Measurements from ENCODE around the gene UCP3.

The UCP3 gene

DNA sequence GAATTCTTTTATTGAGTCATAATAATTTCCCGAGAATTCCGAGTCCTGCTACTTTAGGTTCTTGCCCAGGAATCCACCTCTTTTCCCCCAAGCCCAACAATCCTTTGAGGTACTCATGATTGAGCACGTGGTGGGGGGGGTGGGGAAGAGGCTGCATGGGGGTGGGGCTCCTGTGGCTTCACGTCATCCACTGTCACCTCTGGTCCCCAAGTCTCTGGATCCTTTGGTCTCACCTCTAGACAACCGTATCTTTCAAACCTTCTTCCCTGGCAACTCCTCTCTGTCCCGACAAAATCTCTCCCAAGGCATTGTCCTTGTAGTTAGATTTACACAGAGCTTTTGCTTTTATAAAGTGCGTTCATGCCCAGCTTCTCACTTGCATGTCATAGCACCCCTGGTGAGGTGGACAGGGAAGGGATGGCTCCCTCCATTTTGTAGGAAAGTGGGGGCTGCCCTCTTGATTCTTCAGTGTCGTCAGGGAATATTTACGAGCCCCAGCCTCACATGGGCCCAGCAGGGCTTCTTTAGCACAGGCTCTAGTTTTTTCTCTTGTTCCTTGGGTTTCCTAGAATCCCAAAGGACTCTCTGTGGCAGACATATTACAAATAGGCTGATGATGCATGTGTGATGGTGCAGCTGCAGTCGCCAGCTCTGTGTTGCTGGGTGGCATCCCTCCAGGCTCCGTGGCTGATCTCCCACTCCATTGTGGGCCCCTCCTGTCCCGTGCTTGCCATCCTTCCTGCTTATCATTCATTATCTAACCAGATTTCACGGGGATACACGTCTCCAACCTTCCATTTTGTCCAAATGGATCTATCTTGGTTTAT is 8.4 kb downstream of the UCP3 start:
- DNase-seq: no peak
- Histone ChIP-seq H3K79me1 (ENCODE audit: low read length) (no peaks in the 10 kb centered on the region), H3K4me1 (ENCODE audit: control insufficient read depth in 1 of 2, insufficient read depth in 2 of 2, low read length in 2 of 2) (no peaks in the 10 kb centered on the region), H4K8ac (ENCODE audit: low read depth, low read length) (no peak overlapping the region), H2BK12ac (ENCODE audit: low read length) (no peak overlapping the region), H2BK120ac (ENCODE audit: insufficient read depth, low read length, poor library complexity) (no peak overlapping the region), H4K12ac (ENCODE audit: low read depth, low read length) (no peak overlapping the region), H3K79me2 (ENCODE audit: control insufficient read depth, insufficient read depth, low read length, poor library complexity) (no peaks in the 10 kb centered on the region), H4K91ac (ENCODE audit: low read depth, low read length) (no peak overlapping the region), H3K18ac (ENCODE audit: low read length) (no peak overlapping the region), H3K9ac (ENCODE audit: low read length) (no peak overlapping the region), H2AK5ac (ENCODE audit: low read length) (no peak overlapping the region), H3K4me3 (ENCODE audit: low read depth, low read length) (no peak overlapping the region), H2BK5ac (ENCODE audit: low read depth, low read length, poor library complexity) (no peak overlapping the region), H3K27me3 (ENCODE audit: insufficient read depth, low read length) (no peaks in the 10 kb centered on the region), H3K36me3 (ENCODE audit: control insufficient read depth in 1 of 2, insufficient read depth in 2 of 2, low read length in 2 of 2) (peaks cover 0 to 7% of the 10 kb centered on the region in 2 experiments), H3K4ac (ENCODE audit: low read depth, low read length) (no peak overlapping the region), H3K23ac (ENCODE audit: low read length) (no peak overlapping the region), H3K14ac (ENCODE audit: low read length) (no peak overlapping the region), H3K4me2 (ENCODE audit: low read length) (no peak overlapping the region), H3K27ac (ENCODE audit: low read depth, low read length) (no peak overlapping the region), H3K9me3 (ENCODE audit: insufficient read depth, low read depth, low read length) (peaks cover 2% of the 10 kb centered on the region), H2AFZ (ENCODE audit: insufficient read depth, low read length, poor library complexity) (no peak overlapping the region)
- no CpG with 5 or more reads among the region's 14 CpGs for WGBS (ENCODE audit: extremely low coverage, insufficient coverage, insufficient read length)

- no peaks in the 10 kb centered on the region for H3K27me3 ChIP-seq (ENCODE audit: insufficient read depth, low read length)
- no peaks in the 10 kb centered on the region for H3K4me1 ChIP-seq (ENCODE audit: control insufficient read depth in 1 of 2, insufficient read depth in 2 of 2, low read length in 2 of 2)
- H3K79me2 ChIP-seq (ENCODE audit: control insufficient read depth, insufficient read depth, low read length, poor library complexity): no peaks in the 10 kb centered on the region
- peaks cover 0 to 7% of the 10 kb centered on the region in 2 experiments for H3K36me3 ChIP-seq (ENCODE audit: control insufficient read depth in 1 of 2, insufficient read depth in 2 of 2, low read length in 2 of 2)
- H3K14ac ChIP-seq (ENCODE audit: low read length): no peak overlapping the region
- no peak overlapping the region for H3K4ac ChIP-seq (ENCODE audit: low read depth, low read length)
- WGBS (ENCODE audit: extremely low coverage, insufficient coverage, insufficient read length): no CpG with 5 or more reads among the region's 8 CpGs
- no peak overlapping the region for H2BK120ac ChIP-seq (ENCODE audit: insufficient read depth, low read length, poor library complexity)
- no peak overlapping the region for H4K12ac ChIP-seq (ENCODE audit: low read depth, low read length)
- DNase-seq: no peak
- no peaks in the 10 kb centered on the region for H3K79me1 ChIP-seq (ENCODE audit: low read length)
- H3K9ac ChIP-seq (ENCODE audit: low read length): no peak overlapping the region
- H3K27ac ChIP-seq (ENCODE audit: low read depth, low read length): no peak overlapping the region
- H3K18ac ChIP-seq (ENCODE audit: low read length): no peak overlapping the region
- no peak overlapping the region for H4K91ac ChIP-seq (ENCODE audit: low read depth, low read length)
- no peak overlapping the region for H2BK12ac ChIP-seq (ENCODE audit: low read length)
- H2BK5ac ChIP-seq (ENCODE audit: low read depth, low read length, poor library complexity): no peak overlapping the region
- no peak overlapping the region for H3K23ac ChIP-seq (ENCODE audit: low read length)
- peaks cover 2% of the 10 kb centered on the region for H3K9me3 ChIP-seq (ENCODE audit: insufficient read depth, low read depth, low read length)
- H3K4me2 ChIP-seq (ENCODE audit: low read length): no peak overlapping the region
- H3K4me3 ChIP-seq (ENCODE audit: low read depth, low read length): no peak overlapping the region
- H4K8ac ChIP-seq (ENCODE audit: low read depth, low read length): no peak overlapping the region
- H2AFZ ChIP-seq (ENCODE audit: insufficient read depth, low read length, poor library complexity): no peak overlapping the region
- H2AK5ac ChIP-seq (ENCODE audit: low read length): no peak overlapping the region
Observed at GRCh38 chr11:73999581-74000306, 9.1 kb downstream of the UCP3 start.

GRCh38 chr11:73998846-73999575 is 9.9 kb downstream of the UCP3 start:
- Histone ChIP-seq H3K4me2 (ENCODE audit: low read length) (no peak overlapping the region), H4K91ac (ENCODE audit: low read depth, low read length) (no peak overlapping the region), H4K12ac (ENCODE audit: low read depth, low read length) (no peak overlapping the region), H2BK12ac (ENCODE audit: low read length) (no peak overlapping the region), H3K27me3 (ENCODE audit: insufficient read depth, low read length) (no peaks in the 10 kb centered on the region), H3K9me3 (ENCODE audit: insufficient read depth, low read depth, low read length) (peaks cover 2% of the 10 kb centered on the region), H3K14ac (ENCODE audit: low read length) (no peak overlapping the region), H4K8ac (ENCODE audit: low read depth, low read length) (no peak overlapping the region), H2AK5ac (ENCODE audit: low read length) (no peak overlapping the region), H3K23ac (ENCODE audit: low read length) (no peak overlapping the region), H2BK5ac (ENCODE audit: low read depth, low read length, poor library complexity) (no peak overlapping the region), H3K4me3 (ENCODE audit: low read depth, low read length) (no peak overlapping the region), H3K79me1 (ENCODE audit: low read length) (no peaks in the 10 kb centered on the region), H3K36me3 (ENCODE audit: control insufficient read depth in 1 of 2, insufficient read depth in 2 of 2, low read length in 2 of 2) (peaks cover 0 to 7% of the 10 kb centered on the region in 2 experiments), H2AFZ (ENCODE audit: insufficient read depth, low read length, poor library complexity) (no peak overlapping the region), H3K27ac (ENCODE audit: low read depth, low read length) (no peak overlapping the region), H3K18ac (ENCODE audit: low read length) (no peak overlapping the region), H3K79me2 (ENCODE audit: control insufficient read depth, insufficient read depth, low read length, poor library complexity) (no peaks in the 10 kb centered on the region), H2BK120ac (ENCODE audit: insufficient read depth, low read length, poor library complexity) (no peak overlapping the region), H3K4me1 (ENCODE audit: control insufficient read depth in 1 of 2, insufficient read depth in 2 of 2, low read length in 2 of 2) (no peaks in the 10 kb centered on the region), H3K9ac (ENCODE audit: low read length) (no peak overlapping the region), H3K4ac (ENCODE audit: low read depth, low read length) (no peak overlapping the region)
- DNase-seq: no peak
- whole genome bisulfite sequencing (ENCODE audit: extremely low coverage, insufficient coverage, insufficient read length): no CpG with 5 or more reads among the region's 13 CpGs

DNA sequence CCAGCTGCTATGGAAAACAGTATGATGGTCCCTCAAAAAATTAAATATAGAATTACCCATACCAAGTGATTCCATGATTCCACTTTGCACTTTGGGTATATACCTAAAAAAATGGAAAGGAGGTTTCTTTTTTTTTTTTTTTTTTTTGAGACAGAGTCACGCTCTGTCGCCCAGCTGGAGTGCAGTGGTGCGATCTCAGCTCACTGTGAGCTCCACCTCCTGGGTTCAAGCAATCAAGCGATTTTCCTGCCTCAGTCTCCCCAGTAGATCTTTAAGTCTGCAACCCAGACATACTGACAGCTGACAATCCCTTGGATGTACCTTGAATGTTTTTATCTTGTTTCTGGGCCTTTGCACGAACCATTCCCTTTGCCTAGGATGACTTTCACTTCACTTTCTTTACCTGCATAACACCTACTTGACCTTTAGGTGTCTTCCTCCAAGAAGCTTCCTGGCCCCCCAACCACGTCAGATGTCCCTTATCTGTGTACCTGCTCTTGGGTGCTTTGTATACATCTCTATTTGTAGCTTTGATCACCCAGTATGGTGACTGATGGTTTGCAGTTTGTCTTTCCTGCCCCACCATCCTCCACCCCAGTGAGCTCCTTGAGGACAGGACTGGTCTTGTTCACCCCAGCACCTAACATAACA is 11.6 kb downstream of the UCP3 start:
- H4K12ac ChIP-seq (ENCODE audit: low read depth, low read length): no peak overlapping the region
- H2BK5ac ChIP-seq (ENCODE audit: low read depth, low read length, poor library complexity): no peak overlapping the region
- H3K27ac ChIP-seq (ENCODE audit: low read depth, low read length): no peak overlapping the region
- no peak overlapping the region for H2AK5ac ChIP-seq (ENCODE audit: low read length)
- H3K27me3 ChIP-seq (ENCODE audit: insufficient read depth, low read length): no peaks in the 10 kb centered on the region
- no peak overlapping the region for H2BK12ac ChIP-seq (ENCODE audit: low read length)
- H4K91ac ChIP-seq (ENCODE audit: low read depth, low read length): no peak overlapping the region
- H3K4ac ChIP-seq (ENCODE audit: low read depth, low read length): no peak overlapping the region
- H3K18ac ChIP-seq (ENCODE audit: low read length): no peak overlapping the region
- H3K9me3 ChIP-seq (ENCODE audit: insufficient read depth, low read depth, low read length): peaks cover 2% of the 10 kb centered on the region
- no peak overlapping the region for H4K8ac ChIP-seq (ENCODE audit: low read depth, low read length)
- no peak overlapping the region for H3K9ac ChIP-seq (ENCODE audit: low read length)
- no peaks in the 10 kb centered on the region for H3K79me2 ChIP-seq (ENCODE audit: control insufficient read depth, insufficient read depth, low read length, poor library complexity)
- WGBS (ENCODE audit: extremely low coverage, insufficient coverage, insufficient read length): no CpG with 5 or more reads among the region's 6 CpGs
- H2AFZ ChIP-seq (ENCODE audit: insufficient read depth, low read length, poor library complexity): no peak overlapping the region
- H3K23ac ChIP-seq (ENCODE audit: low read length): no peak overlapping the region
- peaks cover 0 to 3% of the 10 kb centered on the region in 2 experiments for H3K36me3 ChIP-seq (ENCODE audit: control insufficient read depth in 1 of 2, insufficient read depth in 2 of 2, low read length in 2 of 2)
- H3K79me1 ChIP-seq (ENCODE audit: low read length): no peaks in the 10 kb centered on the region
- H3K14ac ChIP-seq (ENCODE audit: low read length): no peak overlapping the region
- no peak overlapping the region for H3K4me2 ChIP-seq (ENCODE audit: low read length)
- DNase-seq: no peak
- no peaks in the 10 kb centered on the region for H3K4me1 ChIP-seq (ENCODE audit: control insufficient read depth in 1 of 2, insufficient read depth in 2 of 2, low read length in 2 of 2)
- no peak overlapping the region for H3K4me3 ChIP-seq (ENCODE audit: low read depth, low read length)
- no peak overlapping the region for H2BK120ac ChIP-seq (ENCODE audit: insufficient read depth, low read length, poor library complexity)

Data from trophoblast cell (in vitro differentiated cells and primary cell).